ENCODE data around the gene IPO11. TPM values are rescaled to one million over a fixed set of nuclear protein-coding genes. Genes with fewer than 3 reads are reported as not detected.

The IPO11 gene
- total and polyA plus RNA-seq, 7 experiments from 2014 or later: 5.9 to 29.0 (median 23.2) TPM

- intact Hi-C loops (cut with micrococcal nuclease): no loop called here
- CTCF ChIA-PET: no interaction called here
Measured at GRCh38 chr5:62600560-62601252, 188.1 kb downstream of the IPO11 start.

DNA sequence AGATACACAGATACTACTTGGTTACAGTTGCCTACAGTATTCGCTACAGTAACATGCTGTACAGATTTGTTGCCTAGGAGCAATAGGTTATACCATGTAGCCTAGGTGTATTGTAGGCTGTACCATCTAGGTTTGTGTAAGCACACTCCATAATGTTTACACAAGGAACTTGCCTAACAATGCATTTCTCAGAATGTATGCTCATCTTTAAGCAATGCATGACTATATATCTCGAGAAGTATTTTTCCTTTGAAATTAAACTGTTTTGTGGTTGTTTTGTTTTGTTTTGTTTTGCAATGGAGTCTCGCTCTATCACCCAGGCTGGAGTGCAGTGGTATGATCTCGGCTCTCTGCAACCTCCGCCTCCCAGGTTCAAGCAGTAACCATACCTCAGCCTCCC is 191.4 kb downstream of the IPO11 start:
- intact Hi-C loops (cut with micrococcal nuclease): loop anchor here in 1 of 2 donors (2.0 kb wide), 1 partner anchor 21 kb away; no protein-coding TSS in a partner anchor
- H3K4me1 Mint-ChIP-seq: peaks cover 4 to 38% (median 12%) of the 10 kb centered on the region in 7 donors
- H3K27me3 ChIP-seq (ENCODE audit: control insufficient read depth in 2 of 2, insufficient read depth in 2 of 2, low read length in 2 of 2): no peaks in the 10 kb centered on the region
- H3K4me3 Mint-ChIP-seq: no peak overlapping the region
- ATAC-seq (no peak), DNase-seq (no peak)
- no peaks in the 10 kb centered on the region for H3K4me1 ChIP-seq (ENCODE audit: control insufficient read depth in 2 of 2, insufficient read depth in 2 of 2, low read length in 2 of 2)
- peaks cover 11 to 45% (median 34%) of the 10 kb centered on the region in 5 donors for H3K36me3 Mint-ChIP-seq
- no peak overlapping the region for H3K27ac ChIP-seq (ENCODE audit: low read depth, low read length)
- POLR2A ChIA-PET: no interaction called here
- H3K27ac Mint-ChIP-seq: no peak overlapping the region
- CTCF ChIA-PET: no interaction called here
- H3K4me3 ChIP-seq (ENCODE audit: low read length): no peak overlapping the region
- H3K27me3 Mint-ChIP-seq: no peaks in the 10 kb centered on the region
- peaks cover 0 to 9% (median 0%) of the 10 kb centered on the region in 3 experiments for H3K36me3 ChIP-seq (ENCODE audit: control insufficient read depth in 2 of 3, insufficient read depth in 3 of 3, low read length in 3 of 3)
- H3K9me3 Mint-ChIP-seq: peaks cover 0 to 6% (median 0%) of the 10 kb centered on the region in 11 donors
- H3K9me3 ChIP-seq (ENCODE audit: control insufficient read depth in 2 of 3, low read length in 3 of 3): no peaks in the 10 kb centered on the region

More at GRCh38 chr5:62600560-62601252, 188.1 kb downstream of the IPO11 start:
- DNase-seq (no peak), ATAC-seq (no peak)
- Histone ChIP-seq H3K4me3 (ENCODE audit: low read length) (no peak overlapping the region), H3K27me3 (ENCODE audit: control insufficient read depth in 2 of 2, insufficient read depth in 2 of 2, low read length in 2 of 2) (no peaks in the 10 kb centered on the region), H3K4me1 (ENCODE audit: control insufficient read depth in 2 of 2, insufficient read depth in 2 of 2, low read length in 2 of 2) (no peaks in the 10 kb centered on the region), H3K36me3 (ENCODE audit: control insufficient read depth in 2 of 3, insufficient read depth in 3 of 3, low read length in 3 of 3) (peaks cover 0 to 5% (median 0%) of the 10 kb centered on the region in 3 experiments), H3K27ac (ENCODE audit: low read depth, low read length) (no peak overlapping the region), H3K9me3 (ENCODE audit: control insufficient read depth in 2 of 3, low read length in 3 of 3) (no peaks in the 10 kb centered on the region)
- Mint-ChIP-seq H3K36me3 (peaks cover 0 to 25% (median 20%) of the 10 kb centered on the region in 5 donors), H3K9me3 (no peaks in the 10 kb centered on the region), H3K4me3 (no peak overlapping the region), H3K27ac (peak overlapping the region in 1 of 9 donors; percentile 44), H3K4me1 (peaks cover 1 to 17% (median 11%) of the 10 kb centered on the region in 7 donors), H3K27me3 (no peaks in the 10 kb centered on the region)
- POLR2A ChIA-PET: no interaction called here

DNA sequence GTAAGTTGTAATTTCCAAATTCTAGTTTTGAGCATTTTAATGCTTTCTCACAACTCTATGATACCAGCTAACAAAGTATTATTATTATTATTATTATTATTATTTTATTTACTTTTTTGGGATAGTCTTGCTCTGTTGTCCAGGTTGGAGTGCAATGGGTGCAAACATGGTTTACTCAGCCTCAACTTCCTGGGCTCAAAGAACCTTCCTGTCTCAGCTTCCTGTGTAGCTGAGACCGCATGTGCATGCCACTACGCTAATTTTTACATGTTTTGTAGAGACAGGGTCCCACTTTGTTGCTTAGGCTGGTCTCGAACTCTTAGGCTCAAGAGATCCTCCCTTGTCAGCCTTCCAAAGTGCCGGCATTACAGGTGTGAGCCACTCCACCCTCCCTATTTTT is 193.1 kb downstream of the IPO11 start:
- no peaks in the 10 kb centered on the region for H3K4me1 ChIP-seq (ENCODE audit: control insufficient read depth in 2 of 2, insufficient read depth in 2 of 2, low read length in 2 of 2)
- Mint-ChIP-seq H3K9me3 (peaks cover 0 to 8% (median 0%) of the 10 kb centered on the region in 11 donors), H3K27me3 (no peaks in the 10 kb centered on the region), H3K4me1 (peaks cover 4 to 36% (median 12%) of the 10 kb centered on the region in 7 donors), H3K36me3 (peaks cover 18 to 55% (median 45%) of the 10 kb centered on the region in 5 donors), H3K4me3 (peak overlapping the region in 1 of 10 donors; percentile 10), H3K27ac (no peak overlapping the region)
- H3K27ac ChIP-seq (ENCODE audit: low read depth, low read length): no peak overlapping the region
- ChIA-PET POLR2A (no interaction called here), CTCF (no interaction called here)
- no peaks in the 10 kb centered on the region for H3K9me3 ChIP-seq (ENCODE audit: control insufficient read depth in 2 of 3, low read length in 3 of 3)
- no peaks in the 10 kb centered on the region for H3K27me3 ChIP-seq (ENCODE audit: control insufficient read depth in 2 of 2, insufficient read depth in 2 of 2, low read length in 2 of 2)
- no peak for DNase-seq
- intact Hi-C loops (cut with micrococcal nuclease): no loop called here
- H3K36me3 ChIP-seq (ENCODE audit: control insufficient read depth in 2 of 3, insufficient read depth in 3 of 3, low read length in 3 of 3): peaks cover 0 to 11% (median 0%) of the 10 kb centered on the region in 3 experiments
- H3K4me3 ChIP-seq (ENCODE audit: low read length): no peak overlapping the region
- no peak for ATAC-seq

- peaks cover 4 to 29% (median 12%) of the 10 kb centered on the region in 7 donors for H3K4me1 Mint-ChIP-seq
- Histone ChIP-seq H3K36me3 (ENCODE audit: control insufficient read depth in 2 of 3, insufficient read depth in 3 of 3, low read length in 3 of 3) (peaks cover 0 to 11% (median 0%) of the 10 kb centered on the region in 3 experiments), H3K27me3 (ENCODE audit: control insufficient read depth in 2 of 2, insufficient read depth in 2 of 2, low read length in 2 of 2) (no peaks in the 10 kb centered on the region), H3K9me3 (ENCODE audit: control insufficient read depth in 2 of 3, low read length in 3 of 3) (no peaks in the 10 kb centered on the region), H3K27ac (ENCODE audit: low read depth, low read length) (no peak overlapping the region), H3K4me1 (ENCODE audit: control insufficient read depth in 2 of 2, insufficient read depth in 2 of 2, low read length in 2 of 2) (no peaks in the 10 kb centered on the region), H3K4me3 (ENCODE audit: low read length) (no peak overlapping the region)
- H3K36me3 Mint-ChIP-seq: peaks cover 18 to 59% (median 49%) of the 10 kb centered on the region in 5 donors
- DNase-seq (no peak), ATAC-seq (no peak)
- no peaks in the 10 kb centered on the region for H3K27me3 Mint-ChIP-seq
- H3K27ac Mint-ChIP-seq: peak overlapping the region in 3 of 9 donors; percentile 5 to 41 (median 20)
- H3K4me3 Mint-ChIP-seq: no peak overlapping the region
- intact Hi-C loops (cut with micrococcal nuclease): no loop called here
- H3K9me3 Mint-ChIP-seq: peaks cover 0 to 8% (median 0%) of the 10 kb centered on the region in 11 donors
- CTCF ChIA-PET: no interaction called here
- POLR2A ChIA-PET: no interaction called here
Measured at GRCh38 chr5:62606878-62607277, 194.3 kb downstream of the IPO11 start.

DNA sequence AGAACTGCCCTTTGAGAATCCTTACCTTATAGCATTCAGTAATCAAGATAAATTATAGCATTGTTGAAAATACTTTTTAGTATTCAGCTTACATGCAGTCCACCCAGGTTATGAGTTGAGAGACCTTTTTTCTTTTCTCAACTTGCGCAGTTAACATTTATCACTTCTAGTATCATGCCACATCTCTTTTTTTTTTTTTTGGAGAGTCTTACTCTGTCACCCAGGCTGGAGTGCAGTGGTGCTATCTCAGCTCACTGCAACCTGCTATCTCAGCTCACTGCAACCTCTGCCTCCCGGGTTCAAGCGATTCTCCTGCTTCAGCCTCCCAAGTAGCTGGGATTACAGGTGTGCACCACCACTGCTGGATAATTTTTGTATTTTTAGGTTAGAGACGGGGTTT is 195.1 kb downstream of the IPO11 start:
- Mint-ChIP-seq H3K27me3 (no peaks in the 10 kb centered on the region), H3K4me3 (no peak overlapping the region), H3K4me1 (peaks cover 4 to 27% (median 12%) of the 10 kb centered on the region in 7 donors), H3K36me3 (peaks cover 18 to 55% (median 43%) of the 10 kb centered on the region in 5 donors), H3K9me3 (peaks cover 0 to 8% (median 0%) of the 10 kb centered on the region in 11 donors), H3K27ac (no peak overlapping the region)
- Histone ChIP-seq H3K27me3 (ENCODE audit: control insufficient read depth in 2 of 2, insufficient read depth in 2 of 2, low read length in 2 of 2) (no peaks in the 10 kb centered on the region), H3K36me3 (ENCODE audit: control insufficient read depth in 2 of 3, insufficient read depth in 3 of 3, low read length in 3 of 3) (peaks cover 0 to 8% (median 0%) of the 10 kb centered on the region in 3 experiments), H3K27ac (ENCODE audit: low read depth, low read length) (no peak overlapping the region), H3K4me3 (ENCODE audit: low read length) (no peak overlapping the region), H3K9me3 (ENCODE audit: control insufficient read depth in 2 of 3, low read length in 3 of 3) (no peaks in the 10 kb centered on the region), H3K4me1 (ENCODE audit: control insufficient read depth in 2 of 2, insufficient read depth in 2 of 2, low read length in 2 of 2) (no peaks in the 10 kb centered on the region)
- no peak for ATAC-seq
- no peak for DNase-seq
- ChIA-PET POLR2A (no interaction called here), CTCF (no interaction called here)
- intact Hi-C loops (cut with micrococcal nuclease): no loop called here

DNA sequence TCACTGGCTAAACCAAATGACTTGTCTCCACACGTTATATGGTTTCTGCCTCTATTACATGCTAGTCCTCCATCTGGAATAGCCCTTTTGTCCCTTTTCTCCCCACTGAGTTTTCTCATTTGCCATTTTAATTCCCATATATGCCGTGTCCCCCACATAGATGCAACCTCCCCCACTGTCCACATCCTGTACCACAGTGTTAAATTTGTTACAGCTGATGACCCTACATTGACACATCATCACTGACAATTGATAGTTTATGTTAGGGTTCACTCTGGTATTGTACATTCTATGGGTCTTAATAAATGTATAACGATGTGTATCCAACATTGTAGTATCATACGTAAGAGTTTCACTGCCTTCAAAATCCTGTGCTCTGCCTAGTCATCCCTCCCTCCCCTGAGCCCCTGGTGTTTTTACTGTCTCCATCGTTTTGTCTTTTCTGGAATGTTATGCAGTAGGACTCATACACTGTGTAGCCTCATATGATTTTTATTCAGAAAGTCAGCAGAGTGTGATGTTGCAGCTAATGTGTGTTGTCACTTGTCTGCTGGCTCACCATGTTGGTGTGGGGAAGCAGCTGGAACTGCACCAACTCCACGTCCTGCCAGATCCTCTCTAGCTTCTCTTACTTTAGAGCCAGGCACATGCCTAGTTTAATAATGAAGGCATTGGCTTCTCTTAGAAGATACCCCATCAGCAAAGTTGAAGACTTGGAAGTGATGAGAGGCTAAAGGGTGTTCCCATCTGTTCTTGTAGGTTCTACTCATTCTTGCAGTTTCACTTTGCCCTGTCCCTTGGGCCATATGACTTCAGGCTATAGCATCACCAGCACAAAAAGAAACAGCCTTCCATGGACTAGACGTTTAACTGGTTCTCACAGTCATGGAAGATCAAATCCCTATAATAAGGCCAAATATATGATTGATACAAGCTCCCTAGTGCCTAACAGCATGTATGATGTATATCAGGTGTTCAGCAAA is 196.3 kb downstream of the IPO11 start:
- no peaks in the 10 kb centered on the region for H3K27me3 Mint-ChIP-seq

More for the DNA sequence above, 196.3 kb downstream of the IPO11 start:
- no peak for DNase-seq
- Histone ChIP-seq H3K4me3 (ENCODE audit: low read length) (no peak overlapping the region), H3K27ac (ENCODE audit: low read depth, low read length) (no peak overlapping the region), H3K9me3 (ENCODE audit: control insufficient read depth in 2 of 3, low read length in 3 of 3) (no peaks in the 10 kb centered on the region), H3K27me3 (ENCODE audit: control insufficient read depth in 2 of 2, insufficient read depth in 2 of 2, low read length in 2 of 2) (no peaks in the 10 kb centered on the region), H3K4me1 (ENCODE audit: control insufficient read depth in 2 of 2, insufficient read depth in 2 of 2, low read length in 2 of 2) (no peaks in the 10 kb centered on the region), H3K36me3 (ENCODE audit: control insufficient read depth in 2 of 3, insufficient read depth in 3 of 3, low read length in 3 of 3) (peaks cover 0 to 6% (median 0%) of the 10 kb centered on the region in 3 experiments)
- ATAC-seq: no peak
- Mint-ChIP-seq H3K4me1 (peaks cover 4 to 27% (median 12%) of the 10 kb centered on the region in 7 donors), H3K4me3 (no peak overlapping the region), H3K36me3 (peaks cover 18 to 54% (median 38%) of the 10 kb centered on the region in 5 donors), H3K9me3 (peaks cover 0 to 8% (median 0%) of the 10 kb centered on the region in 11 donors), H3K27ac (no peak overlapping the region)
- POLR2A ChIA-PET: no interaction called here
- intact Hi-C loops (cut with micrococcal nuclease): no loop called here
- CTCF ChIA-PET: no interaction called here
